DOHH2 (cell line): ENCODE data around the gene CFAP92.

Experiments
- H3F3A ChIP-seq: fragments of 200-600 bp; sonication (generic), shearing (Covaris generic); 2 replicates; pipeline ENCODE4 v1.6.0; 2016; ENCODE audit warnings: antibody characterized with exemption, mild to moderate bottlenecking; ENCODE audit not compliant: control insufficient read depth, insufficient read depth
- H3K27ac ChIP-seq: fragments of 200-600 bp; sonication (generic); 2 replicates; pipeline ENCODE4 v1.5.1; 2014; ENCODE audit warnings: low read depth, mild to moderate bottlenecking, low read length, moderate library complexity
- H3K27me3 ChIP-seq: fragments of 200-600 bp; sonication (generic); 2 replicates; pipeline ENCODE4 v1.6.1; 2014; ENCODE audit warnings: mild to moderate bottlenecking, low read length, mixed read lengths; ENCODE audit not compliant: control insufficient read depth
- H3K36me3 ChIP-seq: fragments of 200-600 bp; sonication (generic); 2 replicates; pipeline ENCODE4 v1.6.1; 2014; ENCODE audit warnings: mild to moderate bottlenecking, low read length, moderate library complexity, mixed read lengths; ENCODE audit not compliant: control insufficient read depth
- H3K4me1 ChIP-seq: fragments of 200-600 bp; sonication (generic); 2 replicates; pipeline ENCODE4 v1.6.1; 2014; ENCODE audit warnings: mild to moderate bottlenecking, low read length, mixed read lengths; ENCODE audit not compliant: control insufficient read depth
- H3K4me2 ChIP-seq: fragments of 200-600 bp; sonication (generic); 2 replicates; pipeline ENCODE4 v1.6.0; 2014; ENCODE audit warnings: mild to moderate bottlenecking, low read length, moderate library complexity
- H3K4me3 ChIP-seq: fragments of 200-600 bp; sonication (generic); 2 replicates; pipeline ENCODE4 v1.5.1; 2014; ENCODE audit warnings: mild to moderate bottlenecking, low read length, mixed read lengths
- H3K79me2 ChIP-seq: fragments of 200-600 bp; sonication (generic); 2 replicates; pipeline ENCODE4 v1.6.1; 2014; ENCODE audit warnings: mild to moderate bottlenecking, low read length, mixed read lengths; ENCODE audit not compliant: control insufficient read depth
- H3K9me2 ChIP-seq: fragments of 200-600 bp; sonication (generic); replicated peaks from 2 replicates; pipeline ENCODE4 v1.6.1; 2014; ENCODE audit warnings: mild to moderate bottlenecking, low read length, mixed read lengths; ENCODE audit not compliant: control insufficient read depth
- H3K9me3 ChIP-seq: fragments of 200-600 bp; sonication (generic); 2 replicates; pipeline ENCODE4 v1.6.1; 2014; ENCODE audit warnings: antibody characterized with exemption, low read length, mixed read lengths; ENCODE audit not compliant: control insufficient read depth, insufficient read depth
- H4K20me1 ChIP-seq: fragments of 200-600 bp; sonication (generic); 2 replicates; pipeline ENCODE4 v1.6.0; 2014; ENCODE audit warnings: low read depth, mild to moderate bottlenecking, antibody characterized with exemption, low read length, moderate library complexity; ENCODE audit not compliant: control insufficient read depth, insufficient read depth
- EZH2phosphoT487 ChIP-seq: fragments of 200-600 bp; sonication (generic); IDR thresholded peaks from 2 replicates; pipeline ENCODE4 v1.6.1; 2017; ENCODE audit warnings: borderline replicate concordance, mild to moderate bottlenecking, antibody characterized with exemption, low read length, moderate library complexity, mixed read lengths
- TF ChIP-seq, protein P1 (sequence below): fragments of 200-600 bp; sonication (generic); IDR thresholded peaks from one replicate; pipeline ENCODE4 v1.5.1; 2014; ENCODE audit warnings: antibody characterized with exemption, mild to moderate bottlenecking, low read depth, low read length; ENCODE audit not compliant: poor library complexity, severe bottlenecking

CFAP92 gene

GRCh38 chr3:128902426-128902825 is 91.5 kb downstream of the CFAP92 start:
- Histone ChIP-seq H3K4me2 (no peak overlapping the region), H3F3A (no peaks in the 10 kb centered on the region), H3K27me3 (no peaks in the 10 kb centered on the region), H3K4me3 (no peak overlapping the region), H3K79me2 (no peaks in the 10 kb centered on the region), H4K20me1 (no peaks in the 10 kb centered on the region), H3K36me3 (peaks cover 90% of the 10 kb centered on the region), H3K4me1 (no peaks in the 10 kb centered on the region), H3K9me3 (no peaks in the 10 kb centered on the region), H3K27ac (no peak overlapping the region), H3K9me2 (no peaks in the 10 kb centered on the region)
- TF ChIP-seq, protein P1, sequence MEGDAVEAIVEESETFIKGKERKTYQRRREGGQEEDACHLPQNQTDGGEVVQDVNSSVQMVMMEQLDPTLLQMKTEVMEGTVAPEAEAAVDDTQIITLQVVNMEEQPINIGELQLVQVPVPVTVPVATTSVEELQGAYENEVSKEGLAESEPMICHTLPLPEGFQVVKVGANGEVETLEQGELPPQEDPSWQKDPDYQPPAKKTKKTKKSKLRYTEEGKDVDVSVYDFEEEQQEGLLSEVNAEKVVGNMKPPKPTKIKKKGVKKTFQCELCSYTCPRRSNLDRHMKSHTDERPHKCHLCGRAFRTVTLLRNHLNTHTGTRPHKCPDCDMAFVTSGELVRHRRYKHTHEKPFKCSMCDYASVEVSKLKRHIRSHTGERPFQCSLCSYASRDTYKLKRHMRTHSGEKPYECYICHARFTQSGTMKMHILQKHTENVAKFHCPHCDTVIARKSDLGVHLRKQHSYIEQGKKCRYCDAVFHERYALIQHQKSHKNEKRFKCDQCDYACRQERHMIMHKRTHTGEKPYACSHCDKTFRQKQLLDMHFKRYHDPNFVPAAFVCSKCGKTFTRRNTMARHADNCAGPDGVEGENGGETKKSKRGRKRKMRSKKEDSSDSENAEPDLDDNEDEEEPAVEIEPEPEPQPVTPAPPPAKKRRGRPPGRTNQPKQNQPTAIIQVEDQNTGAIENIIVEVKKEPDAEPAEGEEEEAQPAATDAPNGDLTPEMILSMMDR: no peak
- no peak for TF ChIP-seq EZH2phosphoT487

DNA sequence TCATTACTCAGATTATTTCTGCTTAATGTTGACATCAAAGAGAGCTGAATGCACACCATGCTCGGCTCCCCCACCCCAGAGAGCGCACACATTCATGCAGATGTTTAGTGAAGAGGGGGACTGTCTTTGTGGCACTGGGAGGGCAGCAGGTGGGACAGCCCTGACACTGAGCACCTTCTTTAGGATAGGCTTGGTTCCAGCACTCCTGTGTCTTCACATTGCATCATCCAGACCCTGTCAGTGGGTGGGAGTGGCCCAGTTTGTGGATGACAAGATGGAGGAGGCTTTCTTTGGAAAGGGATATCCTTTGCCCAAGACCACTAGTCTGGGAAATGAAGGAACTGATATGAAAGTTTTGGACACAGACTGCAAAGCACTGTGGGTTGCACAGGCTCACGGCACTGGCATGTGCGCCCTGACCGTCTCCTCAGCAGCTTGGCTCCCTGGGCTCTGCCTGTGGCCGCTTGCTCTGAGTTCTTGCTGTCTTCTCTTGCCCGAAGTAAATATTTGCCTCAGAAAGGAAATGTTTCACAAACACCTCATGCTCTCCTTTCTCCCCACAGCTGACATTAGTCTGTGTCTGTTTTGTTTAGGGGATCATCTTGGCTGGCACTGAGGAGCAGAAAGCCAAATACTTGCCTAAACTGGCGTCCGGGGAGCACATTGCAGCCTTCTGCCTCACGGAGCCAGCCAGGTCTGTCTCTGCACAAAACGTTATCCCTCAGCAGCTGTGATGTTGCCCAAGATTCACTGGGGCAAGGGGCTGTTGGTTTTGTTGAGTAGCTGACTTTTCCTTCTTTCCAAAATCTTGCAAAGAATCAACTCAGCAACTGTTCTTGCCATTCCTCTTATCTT is 97.8 kb downstream of the CFAP92 start:
- Histone ChIP-seq H3F3A (no peaks in the 10 kb centered on the region), H4K20me1 (no peaks in the 10 kb centered on the region), H3K79me2 (peaks cover 8% of the 10 kb centered on the region; the same call in 1 of the 2 replicates), H3K27ac (no peak overlapping the region), H3K4me2 (no peak overlapping the region), H3K36me3 (peaks cover 81% of the 10 kb centered on the region), H3K27me3 (no peaks in the 10 kb centered on the region), H3K4me1 (no peaks in the 10 kb centered on the region), H3K9me2 (no peaks in the 10 kb centered on the region), H3K4me3 (no peak overlapping the region), H3K9me3 (no peaks in the 10 kb centered on the region)
- TF ChIP-seq EZH2phosphoT487: no peak
- TF ChIP-seq, protein P1: no peak

- Histone ChIP-seq H3K36me3 (peaks cover 58% of the 10 kb centered on the region), H3K4me1 (no peaks in the 10 kb centered on the region), H3K9me3 (no peaks in the 10 kb centered on the region), H3K4me2 (no peak overlapping the region), H3K27ac (no peak overlapping the region), H3K9me2 (no peaks in the 10 kb centered on the region), H4K20me1 (no peaks in the 10 kb centered on the region), H3F3A (no peaks in the 10 kb centered on the region), H3K27me3 (no peaks in the 10 kb centered on the region), H3K4me3 (no peak overlapping the region), H3K79me2 (peaks cover 44% of the 10 kb centered on the region)
- TF ChIP-seq, protein P1: no peak
- no peak for TF ChIP-seq EZH2phosphoT487
Observed at GRCh38 chr3:128889139-128889894, 104.6 kb downstream of the CFAP92 start.
